Vagina (tissue), 2 donors: ENCODE measurements around the gene RAPGEF3. TPM values are rescaled to one million over a fixed set of nuclear protein-coding genes. Genes with fewer than 3 reads are reported as not detected.

Experiments used
- DNase-seq, 2 donors: peaks; one replicate each; pipeline ENCODE4 v3.0.0-alpha.2; 2017; ENCODE audit errors: extremely low spot score in 2 of 2
- H3K27ac ChIP-seq: fragments of 200-600 bp; sonication (generic); one replicate; pipeline ENCODE4 v1.5.1; 2019
- H3K27me3 ChIP-seq: fragments of 200-600 bp; sonication (generic); one replicate; pipeline ENCODE4 v1.5.1; 2019
- H3K36me3 ChIP-seq, 2 donors: fragments of 200-600 bp; sonication (generic); one replicate each; pipeline ENCODE4 v1.5.1; 2017 to 2019
- H3K4me1 ChIP-seq: fragments of 200-600 bp; sonication (generic); one replicate; pipeline ENCODE4 v1.5.1; 2019
- H3K4me3 ChIP-seq, 2 donors: fragments of 200-600 bp; sonication (generic); 1 replicate in 1 of 2; 2 replicates in 1 of 2; pipeline ENCODE4 v1.5.1; 2016 to 2019
- H3K9me3 ChIP-seq: fragments of 200-600 bp; sonication (generic); one replicate; pipeline ENCODE4 v1.5.1; 2019
- CTCF ChIP-seq, 3 experiments: fragments of 450-650 bp in 2 of 3; fragments of 200-600 bp in 1 of 3; sonication (generic) in 1 of 3; IDR thresholded peaks; one replicate each; pipeline ENCODE4 v1.5.1; 2017 to 2019; ENCODE audit warnings: antibody characterized with exemption in 3 of 3, mild to moderate bottlenecking in 2 of 3, moderate library complexity in 2 of 3
- POLR2A ChIP-seq, 2 donors: fragments of 450-650 bp; IDR thresholded peaks; one replicate each; pipeline ENCODE4 v1.6.1; 2017; ENCODE audit warnings: antibody characterized with exemption in 2 of 2, mild to moderate bottlenecking in 2 of 2, moderate library complexity in 2 of 2
- POLR2AphosphoS5 ChIP-seq, 2 donors: sonication (generic); formaldehyde crosslinking; IDR thresholded peaks; one replicate each; pipeline ENCODE4 v1.9.0; 2017; ENCODE audit warnings: antibody characterized with exemption in 2 of 2, mild to moderate bottlenecking in 2 of 2, low read depth in 1 of 2; ENCODE audit not compliant: insufficient read depth in 1 of 2
- intact Hi-C: fragments of 100-400 bp; cut with DNase I; formaldehyde crosslinking; loops from one replicate; pipeline ENCODE4 v1.15.1; 2023
- total RNA-seq: library from RNA; depleted of rRNA; stranded (reverse); fragments of >200 nt; gene quantifications from one replicate; pipeline ENCODE4 v1.2.3, GENCODE V29; 2016

The RAPGEF3 gene
- total RNA-seq, 1 donor from 2014 or later = 52.3 TPM

GRCh38 chr12:47775100-47775911, 16.6 kb upstream of the RAPGEF3 start:
- DNase-seq = no peak
- Histone ChIP-seq H3K27me3 (no peaks in the 10 kb centered on the region), H3K27ac (peak overlapping the region; percentile 73), H3K4me1 (peaks cover 67% of the 10 kb centered on the region), H3K4me3 (no peak overlapping the region), H3K9me3 (no peaks in the 10 kb centered on the region), H3K36me3 (no peaks in the 10 kb centered on the region)
- intact Hi-C loops = loop anchor here (5.0 kb wide), 3 partner anchors 38 to 58 kb away; no protein-coding TSS in a partner anchor
- TF ChIP-seq POLR2A (IDR thresholded peaks at IDR 0.05) = no peak
- no peak for TF ChIP-seq POLR2AphosphoS5 (IDR thresholded peaks at IDR 0.05; ENCODE audit: insufficient read depth in 1 of 2, low read depth in 1 of 2)
- no peak for TF ChIP-seq CTCF (IDR thresholded peaks at IDR 0.05)

GRCh38 chr12:47774663-47775062, 16.0 kb upstream of the RAPGEF3 start:
- Histone ChIP-seq H3K27ac (peak overlapping the region; percentile 73), H3K9me3 (no peaks in the 10 kb centered on the region), H3K4me1 (peaks cover 67% of the 10 kb centered on the region), H3K27me3 (no peaks in the 10 kb centered on the region), H3K4me3 (no peak overlapping the region), H3K36me3 (no peaks in the 10 kb centered on the region)
- no peak for TF ChIP-seq CTCF (IDR thresholded peaks at IDR 0.05)
- TF ChIP-seq POLR2AphosphoS5 (IDR thresholded peaks at IDR 0.05; ENCODE audit: insufficient read depth in 1 of 2, low read depth in 1 of 2) = no peak
- no peak for TF ChIP-seq POLR2A (IDR thresholded peaks at IDR 0.05)
- DNase-seq = no peak
- intact Hi-C loops = loop anchor here (5.0 kb wide), 3 partner anchors 37 to 57 kb away; no protein-coding TSS in a partner anchor

GRCh38 chr12:47773858-47774580, 15.3 kb upstream of the RAPGEF3 start:
- Histone ChIP-seq H3K27ac (peak overlapping the region; percentile 73), H3K9me3 (no peaks in the 10 kb centered on the region), H3K4me1 (peaks cover 60% of the 10 kb centered on the region), H3K27me3 (no peaks in the 10 kb centered on the region), H3K36me3 (no peaks in the 10 kb centered on the region), H3K4me3 (peak overlapping the region; percentile 67 to 98)
- TF ChIP-seq POLR2A (IDR thresholded peaks at IDR 0.05) = no peak
- TF ChIP-seq CTCF (IDR thresholded peaks at IDR 0.05) = no peak
- TF ChIP-seq POLR2AphosphoS5 (IDR thresholded peaks at IDR 0.05; ENCODE audit: insufficient read depth in 1 of 2, low read depth in 1 of 2) = no peak
- DNase-seq = no peak
- intact Hi-C loops = no loop called here

GRCh38 chr12:47773062-47773857, 14.6 kb upstream of the RAPGEF3 start, which contains the start of gene SLC48A1:
TSS of gene SLC48A1 (plus strand) at chr12:47773238. CDS start at chr12:47773305, 67 bp downstream.
- Histone ChIP-seq H3K4me1 (peaks cover 53% of the 10 kb centered on the region), H3K36me3 (no peaks in the 10 kb centered on the region), H3K27ac (peak within 1 kb of the TSS; percentile 73), H3K4me3 (peak within 1 kb of the TSS; percentile 67 to 98), H3K9me3 (no peaks in the 10 kb centered on the region), H3K27me3 (no peaks in the 10 kb centered on the region)
- intact Hi-C loops = no loop called here
- no peak for DNase-seq
- TF ChIP-seq CTCF (IDR thresholded peaks at IDR 0.05) (peak in 1 of 3 experiments; percentile 2), POLR2AphosphoS5 (IDR thresholded peaks at IDR 0.05; ENCODE audit: insufficient read depth in 1 of 2, low read depth in 1 of 2) (no peak), POLR2A (IDR thresholded peaks at IDR 0.05) (peak in 1 of 2 donors; percentile 8)
